Spleen (tissue), 7 donors: ENCODE data around the gene LRP2BP.

ENCODE experiments used
- POLR2AphosphoS5 ChIP-seq, 3 donors: sonication (generic); formaldehyde crosslinking; IDR thresholded peaks; one replicate each; pipeline ENCODE4 v1.5.1; 2017; ENCODE audit warnings: antibody characterized with exemption in 3 of 3
- TF ChIP-seq, protein P1 (sequence below), 11 experiments: fragments of 200-600 bp in 7 of 11; fragments of 450-650 bp in 4 of 11; sonication (generic) in 4 of 11; IDR thresholded peaks in 8 of 11; conservative IDR thresholded peaks in 3 of 11; 1 replicate in 7 of 11; 2 replicates in 4 of 11; pipeline versions ENCODE4 v1.4.0 to v1.8.0; 2016 to 2021; ENCODE audit warnings: antibody characterized with exemption in 11 of 11, inconsistent platforms in 4 of 11, mild to moderate bottlenecking in 1 of 11
- donor health status: DM: no; HTN: no; CAD: no; lungs with moderate emphysema.
- donor health status: DM: no; HTN: no; CAD: no.
- donor health status: DM: no; HTN: no; CAD: no.

- TF ChIP-seq, protein P1, sequence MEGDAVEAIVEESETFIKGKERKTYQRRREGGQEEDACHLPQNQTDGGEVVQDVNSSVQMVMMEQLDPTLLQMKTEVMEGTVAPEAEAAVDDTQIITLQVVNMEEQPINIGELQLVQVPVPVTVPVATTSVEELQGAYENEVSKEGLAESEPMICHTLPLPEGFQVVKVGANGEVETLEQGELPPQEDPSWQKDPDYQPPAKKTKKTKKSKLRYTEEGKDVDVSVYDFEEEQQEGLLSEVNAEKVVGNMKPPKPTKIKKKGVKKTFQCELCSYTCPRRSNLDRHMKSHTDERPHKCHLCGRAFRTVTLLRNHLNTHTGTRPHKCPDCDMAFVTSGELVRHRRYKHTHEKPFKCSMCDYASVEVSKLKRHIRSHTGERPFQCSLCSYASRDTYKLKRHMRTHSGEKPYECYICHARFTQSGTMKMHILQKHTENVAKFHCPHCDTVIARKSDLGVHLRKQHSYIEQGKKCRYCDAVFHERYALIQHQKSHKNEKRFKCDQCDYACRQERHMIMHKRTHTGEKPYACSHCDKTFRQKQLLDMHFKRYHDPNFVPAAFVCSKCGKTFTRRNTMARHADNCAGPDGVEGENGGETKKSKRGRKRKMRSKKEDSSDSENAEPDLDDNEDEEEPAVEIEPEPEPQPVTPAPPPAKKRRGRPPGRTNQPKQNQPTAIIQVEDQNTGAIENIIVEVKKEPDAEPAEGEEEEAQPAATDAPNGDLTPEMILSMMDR (IDR thresholded peaks at IDR 0.05 in 8 of 11, conservative IDR thresholded peaks at IDR 0.05 in 3 of 11), result no peak
- TF ChIP-seq POLR2AphosphoS5 (IDR thresholded peaks at IDR 0.05), result no peak
Observed at GRCh38 chr4:185371702-185372101, 24.0 kb downstream of the LRP2BP start.
